ENCODE data around the gene FBXO48. TPM values are rescaled to one million over a fixed set of nuclear protein-coding genes. Genes with fewer than 3 reads are reported as not detected.

The FBXO48 gene
- total RNA-seq, 4 donors from 2014 or later, result 0.61 to 0.95 (median 0.64) TPM

GRCh38 chr2:68438455-68439303, 28.4 kb downstream of the FBXO48 start:
- WGBS, 2 donors, result 61 to 69% methylated on average over 7 of the region's 7 CpGs
- Histone ChIP-seq H3K36me3 (no peaks in the 10 kb centered on the region), H3K9me3 (no peaks in the 10 kb centered on the region), H3K4me3 (no peak overlapping the region), H3K27me3 (no peaks in the 10 kb centered on the region), H3K27ac (peak overlapping the region in 1 of 4 donors; percentile 27), H3K4me1 (peaks cover 6 to 53% (median 16%) of the 10 kb centered on the region in 3 donors)
- TF ChIP-seq, protein P1, sequence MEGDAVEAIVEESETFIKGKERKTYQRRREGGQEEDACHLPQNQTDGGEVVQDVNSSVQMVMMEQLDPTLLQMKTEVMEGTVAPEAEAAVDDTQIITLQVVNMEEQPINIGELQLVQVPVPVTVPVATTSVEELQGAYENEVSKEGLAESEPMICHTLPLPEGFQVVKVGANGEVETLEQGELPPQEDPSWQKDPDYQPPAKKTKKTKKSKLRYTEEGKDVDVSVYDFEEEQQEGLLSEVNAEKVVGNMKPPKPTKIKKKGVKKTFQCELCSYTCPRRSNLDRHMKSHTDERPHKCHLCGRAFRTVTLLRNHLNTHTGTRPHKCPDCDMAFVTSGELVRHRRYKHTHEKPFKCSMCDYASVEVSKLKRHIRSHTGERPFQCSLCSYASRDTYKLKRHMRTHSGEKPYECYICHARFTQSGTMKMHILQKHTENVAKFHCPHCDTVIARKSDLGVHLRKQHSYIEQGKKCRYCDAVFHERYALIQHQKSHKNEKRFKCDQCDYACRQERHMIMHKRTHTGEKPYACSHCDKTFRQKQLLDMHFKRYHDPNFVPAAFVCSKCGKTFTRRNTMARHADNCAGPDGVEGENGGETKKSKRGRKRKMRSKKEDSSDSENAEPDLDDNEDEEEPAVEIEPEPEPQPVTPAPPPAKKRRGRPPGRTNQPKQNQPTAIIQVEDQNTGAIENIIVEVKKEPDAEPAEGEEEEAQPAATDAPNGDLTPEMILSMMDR (IDR thresholded peaks at IDR 0.05), result no peak
- TF ChIP-seq POLR2A (IDR thresholded peaks at IDR 0.05), result no peak
- DNase-seq, result no peak
- intact Hi-C loops (cut with DNase I), result no loop called here

DNA sequence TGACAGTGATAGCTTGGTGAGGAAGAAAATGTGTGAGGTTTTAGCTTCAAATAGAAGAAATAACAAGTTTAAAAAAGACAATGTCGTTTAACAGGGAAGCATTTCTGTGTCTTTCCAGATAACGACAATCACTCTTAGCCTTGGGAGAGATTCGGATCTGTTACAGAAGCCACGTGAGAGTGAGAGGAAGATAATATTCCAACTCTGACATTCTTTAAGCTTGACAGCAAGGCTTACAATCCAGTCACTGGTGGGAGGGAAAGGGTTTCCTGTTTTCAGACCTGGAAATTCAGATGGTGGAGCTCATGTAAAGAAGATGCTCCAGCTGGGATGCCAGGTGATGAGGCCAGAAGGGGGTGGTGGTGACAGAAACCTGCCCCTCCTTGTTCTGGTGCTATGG, 30.8 kb downstream of the FBXO48 start:
- TF ChIP-seq, protein P1 (IDR thresholded peaks at IDR 0.05), result no peak
- no peak for TF ChIP-seq POLR2A (IDR thresholded peaks at IDR 0.05)
- no peaks in the 10 kb centered on the region for H3K9me3 ChIP-seq
- no peaks in the 10 kb centered on the region for H3K36me3 ChIP-seq
- intact Hi-C loops (cut with DNase I), result no loop called here
- no peaks in the 10 kb centered on the region for H3K27me3 ChIP-seq
- DNase-seq, result no peak
- WGBS, 2 donors, result 48 to 64% methylated on average over 4 of the region's 4 CpGs
- peak overlapping the region in 3 of 4 donors; percentile 59 to 73 (median 71) for H3K27ac ChIP-seq
- H3K4me1 ChIP-seq, result peaks cover 4 to 74% (median 20%) of the 10 kb centered on the region in 3 donors
- H3K4me3 ChIP-seq, result no peak overlapping the region

DNA sequence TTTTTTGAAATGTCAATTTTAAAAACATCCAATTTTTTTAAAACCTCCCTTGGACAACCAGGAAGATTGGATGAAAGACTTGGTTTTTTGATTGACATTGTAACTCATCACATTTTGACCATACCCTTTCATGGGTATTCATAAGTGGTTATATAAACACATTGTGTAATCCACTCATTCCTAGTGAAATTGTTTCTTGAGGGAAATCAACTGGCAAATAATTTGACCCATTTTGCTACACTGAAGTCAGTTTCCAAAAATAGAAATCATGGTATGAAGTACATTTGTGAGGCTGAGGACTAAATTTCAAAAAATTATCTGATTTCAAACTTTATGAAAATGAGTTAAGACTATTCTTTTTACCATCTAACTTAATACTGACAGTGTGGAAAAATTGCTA, 31.5 kb downstream of the FBXO48 start:
- intact Hi-C loops (cut with DNase I), result no loop called here
- no peak for DNase-seq
- Histone ChIP-seq H3K36me3 (no peaks in the 10 kb centered on the region), H3K27ac (peak overlapping the region in 3 of 4 donors; percentile 59 to 73 (median 71)), H3K27me3 (no peaks in the 10 kb centered on the region), H3K4me3 (no peak overlapping the region), H3K9me3 (no peaks in the 10 kb centered on the region), H3K4me1 (peaks cover 0 to 69% (median 18%) of the 10 kb centered on the region in 3 donors)
- no peak for TF ChIP-seq POLR2A (IDR thresholded peaks at IDR 0.05)
- TF ChIP-seq, protein P1 (IDR thresholded peaks at IDR 0.05), result no peak

- TF ChIP-seq, protein P1 (IDR thresholded peaks at IDR 0.05), result no peak
- TF ChIP-seq POLR2A (IDR thresholded peaks at IDR 0.05), result no peak
- H3K9me3 ChIP-seq, result no peaks in the 10 kb centered on the region
- H3K4me3 ChIP-seq, result no peak overlapping the region
- no peaks in the 10 kb centered on the region for H3K27me3 ChIP-seq
- peaks cover 0 to 66% (median 18%) of the 10 kb centered on the region in 3 donors for H3K4me1 ChIP-seq
- DNase-seq, result no peak
- intact Hi-C loops (cut with DNase I), result no loop called here
- H3K27ac ChIP-seq, result peak overlapping the region in 1 of 4 donors; percentile 15
- H3K36me3 ChIP-seq, result no peaks in the 10 kb centered on the region
These were observed 32.1 kb downstream of the FBXO48 start for GRCh38 chr2:68434981-68435380.

All from esophagus squamous epithelium (tissue), 5 donors.